Naive B cell (primary cell): ENCODE data around the gene PPME1. TPM values are rescaled to one million over a fixed set of nuclear protein-coding genes. Genes with fewer than 3 reads are reported as not detected.

Experiments
- ATAC-seq, 2 donors: fragments of 150-1000 bp; cut with Tn5 transposase; 2 replicates each; pipeline ENCODE4 v1.10.0; 2021; ENCODE audit warnings: low read depth in 2 of 2, mild to moderate bottlenecking in 2 of 2, moderate library complexity in 2 of 2
- DNase-seq: peaks from one replicate; pipeline ENCODE4 v3.0.0; 2022
- H3K27ac Mint-ChIP-seq, 6 donors: one replicate each; pipeline ENCODE4 v1.8.0; 2020 to 2022; ENCODE audit warnings: mild to moderate bottlenecking in 6 of 6, mixed read lengths in 6 of 6, moderate library complexity in 5 of 6, inconsistent platforms in 2 of 6
- H3K27me3 Mint-ChIP-seq, 3 donors: one replicate each; pipeline ENCODE4 v1.8.0; 2021 to 2022; ENCODE audit warnings: mixed read lengths in 3 of 3, mild to moderate bottlenecking in 1 of 3
- H3K36me3 Mint-ChIP-seq, 2 donors: one replicate each; pipeline ENCODE4 v1.8.0; 2020 to 2022; ENCODE audit warnings: mixed read lengths in 2 of 2, inconsistent platforms in 1 of 2, mild to moderate bottlenecking in 1 of 2
- H3K4me1 Mint-ChIP-seq, 3 donors: one replicate each; pipeline ENCODE4 v1.8.0; 2020 to 2022; ENCODE audit warnings: mixed read lengths in 3 of 3, inconsistent platforms in 1 of 3, mild to moderate bottlenecking in 1 of 3, moderate library complexity in 1 of 3
- H3K4me3 Mint-ChIP-seq, 8 donors: one replicate each; pipeline ENCODE4 v1.8.0; 2020 to 2022; ENCODE audit warnings: mild to moderate bottlenecking in 8 of 8, mixed read lengths in 8 of 8, moderate library complexity in 8 of 8, inconsistent platforms in 2 of 8
- H3K9me3 Mint-ChIP-seq, 7 donors: one replicate each; pipeline ENCODE4 v1.8.0; 2020 to 2022; ENCODE audit warnings: mixed read lengths in 7 of 7, mild to moderate bottlenecking in 5 of 7, inconsistent platforms in 2 of 7, moderate library complexity in 1 of 7
- polyA plus RNA-seq, 6 donors: library from polyadenylated mRNA; unstranded; fragments of 300-500 nt; fragmentation: Illumina TruSeq; gene quantifications; one replicate each; pipeline ENCODE4 v1.2.3, GENCODE V29; 2021; ENCODE audit warnings: low read depth in 6 of 6

The PPME1 gene
- polyA plus RNA-seq, 6 donors from 2014 or later, result 5.4 to 12.7 (median 10.7) TPM

DNA sequence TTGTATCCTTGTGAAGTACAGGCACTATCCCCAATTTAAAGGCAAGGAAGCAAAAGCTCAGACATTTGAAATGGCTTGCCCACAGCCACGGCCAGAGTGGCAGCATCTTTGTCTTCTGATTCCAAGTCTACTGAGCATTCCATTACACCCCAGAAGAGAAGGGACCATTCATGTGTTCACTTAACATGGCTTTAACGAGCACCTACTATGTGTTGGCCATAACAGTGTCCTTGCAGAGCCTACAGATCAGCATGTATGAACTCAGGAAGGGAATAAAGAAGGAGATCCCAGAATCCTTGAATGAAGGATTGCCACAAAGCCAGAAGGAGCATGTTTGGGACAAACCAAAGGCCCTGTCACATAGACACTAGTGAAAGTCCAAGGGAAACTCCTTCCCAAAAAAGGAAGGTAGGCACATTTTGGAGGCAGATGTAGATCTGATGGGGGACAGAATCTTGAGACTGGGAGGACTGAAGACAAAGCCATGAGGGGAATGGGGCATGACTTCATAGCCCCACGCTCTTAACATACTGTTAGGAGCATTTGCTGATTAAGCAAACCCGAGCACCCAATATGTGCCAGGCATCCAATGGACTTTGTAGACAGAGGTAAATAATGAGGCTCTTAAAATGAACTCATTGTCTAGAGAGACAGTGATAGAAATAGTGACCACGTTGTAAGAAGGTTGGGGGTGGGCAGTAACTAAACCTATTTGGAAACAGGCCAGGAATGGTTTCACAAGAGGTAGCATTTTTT is 85.5 kb downstream of the PPME1 start:
- peak overlapping the region in 2 of 6 donors; percentile 48 to 65 for H3K27ac Mint-ChIP-seq
- no peak for DNase-seq

GRCh38 chr11:74257959-74258553 is 87.0 kb downstream of the PPME1 start:
- Mint-ChIP-seq H3K4me1 (peaks cover 0 to 7% (median 0%) of the 10 kb centered on the region in 3 donors), H3K27me3 (peaks cover 3 to 16% (median 13%) of the 10 kb centered on the region in 3 donors), H3K4me3 (peak overlapping the region in 1 of 8 donors; percentile 31), H3K9me3 (no peaks in the 10 kb centered on the region), H3K27ac (peak overlapping the region in 2 of 6 donors; percentile 35 to 53), H3K36me3 (peaks cover 6 to 8% of the 10 kb centered on the region in 2 donors)
- ATAC-seq (no peak), DNase-seq (no peak)

More for the DNA sequence above, 85.5 kb downstream of the PPME1 start:
- ATAC-seq, result no peak
- no peaks in the 10 kb centered on the region for H3K9me3 Mint-ChIP-seq
- peaks cover 6 to 8% of the 10 kb centered on the region in 2 donors for H3K36me3 Mint-ChIP-seq
- peaks cover 0 to 7% (median 0%) of the 10 kb centered on the region in 3 donors for H3K4me1 Mint-ChIP-seq
- H3K4me3 Mint-ChIP-seq, result no peak overlapping the region
- H3K27me3 Mint-ChIP-seq, result peaks cover 0 to 6% (median 0%) of the 10 kb centered on the region in 3 donors

DNA sequence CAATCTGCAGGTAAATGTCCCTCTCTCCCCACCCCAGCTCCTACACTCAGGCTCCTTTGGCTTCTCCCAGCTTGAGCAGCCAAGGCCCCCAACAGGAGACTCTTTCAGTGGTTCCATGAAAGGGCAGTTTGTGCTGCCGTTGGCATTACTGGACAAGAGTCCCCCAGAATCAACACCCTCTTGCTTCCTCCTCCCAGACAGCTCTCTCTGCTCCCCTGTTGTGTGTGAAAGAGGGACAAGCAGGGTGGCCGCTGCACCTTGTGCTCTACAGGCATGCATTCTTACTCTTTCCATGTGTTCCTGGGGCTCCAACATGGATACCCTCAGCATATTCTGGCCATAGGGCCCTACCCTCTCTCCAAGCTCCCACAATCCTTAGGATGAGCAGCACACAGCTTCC is 91.6 kb downstream of the PPME1 start:
- Mint-ChIP-seq H3K4me1 (no peaks in the 10 kb centered on the region), H3K27me3 (peaks cover 5 to 26% (median 18%) of the 10 kb centered on the region in 3 donors), H3K9me3 (no peaks in the 10 kb centered on the region), H3K4me3 (no peak overlapping the region), H3K36me3 (no peaks in the 10 kb centered on the region), H3K27ac (no peak overlapping the region)
- no peak for ATAC-seq
- no peak for DNase-seq

DNA sequence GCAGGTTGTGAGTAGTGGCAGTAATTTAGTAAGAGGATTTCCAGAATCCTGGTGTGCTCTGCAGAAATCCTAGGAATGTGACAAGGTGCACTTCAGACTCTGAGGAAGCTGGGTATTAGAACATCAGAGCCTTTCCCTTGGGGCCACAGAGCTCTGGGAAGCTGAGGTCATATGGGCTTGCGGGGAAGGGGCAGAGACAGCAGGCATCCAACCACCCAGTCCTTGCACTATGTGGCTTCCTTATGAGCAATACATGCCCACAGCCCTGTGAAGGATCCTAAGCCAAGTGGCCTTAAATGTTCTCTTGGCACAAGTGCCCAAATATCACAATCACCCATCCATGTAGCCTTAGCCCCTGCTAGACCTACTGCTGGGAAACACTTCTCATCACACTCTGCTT is 94.2 kb downstream of the PPME1 start:
- H3K9me3 Mint-ChIP-seq, result no peaks in the 10 kb centered on the region
- H3K27ac Mint-ChIP-seq, result no peak overlapping the region
- no peak overlapping the region for H3K4me3 Mint-ChIP-seq
- peaks cover 11 to 32% (median 18%) of the 10 kb centered on the region in 3 donors for H3K27me3 Mint-ChIP-seq
- no peaks in the 10 kb centered on the region for H3K36me3 Mint-ChIP-seq
- DNase-seq (no peak), ATAC-seq (no peak)
- H3K4me1 Mint-ChIP-seq, result no peaks in the 10 kb centered on the region

DNA sequence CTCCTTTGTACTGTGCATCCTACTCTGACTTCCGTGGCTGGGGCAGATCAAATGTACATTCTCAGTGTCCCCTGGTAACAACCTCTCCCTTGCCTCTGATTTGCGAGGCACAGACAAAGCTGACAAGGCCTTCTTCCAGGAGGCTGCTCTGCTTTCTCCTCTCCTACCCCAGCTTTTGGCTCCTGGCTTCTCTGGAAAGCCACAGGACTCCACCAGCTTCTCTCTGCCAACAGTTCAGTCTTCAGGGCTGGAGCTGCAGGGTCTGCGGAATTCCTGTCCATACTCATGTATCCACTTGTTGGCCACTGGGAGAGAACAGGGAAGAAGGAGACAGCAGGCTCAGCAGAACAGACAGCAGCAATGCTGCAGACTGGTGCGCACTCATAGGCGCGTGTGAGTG is 95.9 kb downstream of the PPME1 start:
- ATAC-seq, result no peak
- H3K9me3 Mint-ChIP-seq, result no peaks in the 10 kb centered on the region

DNA sequence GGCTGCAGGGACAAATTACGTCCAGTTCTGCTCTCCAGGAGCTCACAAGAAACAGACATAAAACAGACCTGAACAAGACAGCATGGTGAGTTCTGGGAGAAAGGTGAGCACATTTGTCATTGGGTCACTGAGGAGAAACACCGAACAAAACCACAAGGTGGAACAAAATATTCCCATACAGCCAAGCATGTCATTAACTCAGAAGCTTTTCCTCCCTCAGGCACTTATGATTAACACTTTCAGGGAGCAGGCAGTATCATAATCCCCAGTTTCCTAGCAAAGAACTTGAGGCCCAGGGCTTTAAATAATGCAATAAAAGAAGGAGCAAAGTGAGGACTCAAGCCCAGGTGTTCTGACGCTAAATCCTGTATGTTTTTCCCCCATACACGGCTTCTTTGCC is 97.4 kb downstream of the PPME1 start:
- H3K27ac Mint-ChIP-seq, result no peak overlapping the region
- no peaks in the 10 kb centered on the region for H3K4me1 Mint-ChIP-seq
- H3K27me3 Mint-ChIP-seq, result peaks cover 16 to 23% (median 18%) of the 10 kb centered on the region in 3 donors
- ATAC-seq (no peak), DNase-seq (no peak)
- no peaks in the 10 kb centered on the region for H3K36me3 Mint-ChIP-seq
- H3K4me3 Mint-ChIP-seq, result no peak overlapping the region
- no peaks in the 10 kb centered on the region for H3K9me3 Mint-ChIP-seq

More for the DNA sequence above, 95.9 kb downstream of the PPME1 start:
- no peaks in the 10 kb centered on the region for H3K4me1 Mint-ChIP-seq
- H3K4me3 Mint-ChIP-seq, result no peak overlapping the region
- no peaks in the 10 kb centered on the region for H3K36me3 Mint-ChIP-seq
- no peak for DNase-seq
- peaks cover 14 to 29% (median 17%) of the 10 kb centered on the region in 3 donors for H3K27me3 Mint-ChIP-seq
- H3K27ac Mint-ChIP-seq, result no peak overlapping the region

GRCh38 chr11:74269161-74269811 is 98.2 kb downstream of the PPME1 start:
- ATAC-seq (no peak), DNase-seq (no peak)
- H3K4me1 Mint-ChIP-seq, result no peaks in the 10 kb centered on the region
- no peak overlapping the region for H3K27ac Mint-ChIP-seq
- peaks cover 16 to 24% (median 18%) of the 10 kb centered on the region in 3 donors for H3K27me3 Mint-ChIP-seq
- no peak overlapping the region for H3K4me3 Mint-ChIP-seq
- no peaks in the 10 kb centered on the region for H3K36me3 Mint-ChIP-seq
- H3K9me3 Mint-ChIP-seq, result no peaks in the 10 kb centered on the region

DNA sequence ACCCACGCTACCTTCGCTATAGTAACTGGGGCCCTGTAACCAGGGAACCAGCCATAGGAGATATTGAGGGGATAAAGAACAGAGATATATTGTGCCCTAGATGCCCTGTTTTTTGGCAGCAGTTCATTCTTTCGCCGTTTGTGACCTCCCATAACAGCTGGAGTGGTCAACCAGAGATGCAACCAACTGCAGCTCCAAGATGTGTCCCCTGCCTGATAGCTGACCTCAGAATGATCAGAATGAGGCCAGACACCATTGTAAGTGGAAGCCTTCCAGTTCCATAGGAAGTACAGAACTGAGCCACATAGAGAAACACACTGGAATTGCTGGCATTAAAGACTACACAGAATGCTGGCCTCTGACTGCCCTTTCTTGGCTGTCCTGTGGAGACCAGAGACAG is 101.2 kb downstream of the PPME1 start:
- ATAC-seq (no peak), DNase-seq (no peak)
- H3K9me3 Mint-ChIP-seq, result no peaks in the 10 kb centered on the region
- H3K27ac Mint-ChIP-seq, result no peak overlapping the region
- peaks cover 15 to 27% (median 18%) of the 10 kb centered on the region in 3 donors for H3K27me3 Mint-ChIP-seq
- no peaks in the 10 kb centered on the region for H3K36me3 Mint-ChIP-seq
- H3K4me3 Mint-ChIP-seq, result no peak overlapping the region
- no peaks in the 10 kb centered on the region for H3K4me1 Mint-ChIP-seq

DNA sequence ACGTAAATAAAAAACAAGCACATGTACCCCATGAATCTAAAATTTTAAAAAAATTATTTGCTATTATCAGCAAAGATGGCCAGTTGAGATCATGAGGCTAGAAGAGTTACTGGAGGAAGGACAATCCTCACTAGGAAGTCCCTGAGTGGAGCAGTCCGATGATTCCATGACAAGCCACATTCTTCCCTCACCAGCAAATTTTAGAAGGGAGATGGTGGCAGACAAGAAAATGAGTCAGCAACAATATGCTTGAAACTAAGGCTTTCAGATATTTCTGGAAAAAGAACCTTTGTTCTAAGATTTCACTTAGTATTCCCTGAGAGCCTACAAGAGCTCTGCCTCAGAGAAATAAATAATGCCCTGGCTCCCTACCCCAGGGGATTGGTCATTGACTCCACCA is 105.5 kb downstream of the PPME1 start:
- no peak for DNase-seq
- no peaks in the 10 kb centered on the region for H3K4me1 Mint-ChIP-seq
- ATAC-seq, result no peak
- H3K27me3 Mint-ChIP-seq, result peaks cover 15 to 30% (median 19%) of the 10 kb centered on the region in 3 donors
- no peak overlapping the region for H3K27ac Mint-ChIP-seq
- no peak overlapping the region for H3K4me3 Mint-ChIP-seq
- no peaks in the 10 kb centered on the region for H3K36me3 Mint-ChIP-seq
- no peaks in the 10 kb centered on the region for H3K9me3 Mint-ChIP-seq

DNA sequence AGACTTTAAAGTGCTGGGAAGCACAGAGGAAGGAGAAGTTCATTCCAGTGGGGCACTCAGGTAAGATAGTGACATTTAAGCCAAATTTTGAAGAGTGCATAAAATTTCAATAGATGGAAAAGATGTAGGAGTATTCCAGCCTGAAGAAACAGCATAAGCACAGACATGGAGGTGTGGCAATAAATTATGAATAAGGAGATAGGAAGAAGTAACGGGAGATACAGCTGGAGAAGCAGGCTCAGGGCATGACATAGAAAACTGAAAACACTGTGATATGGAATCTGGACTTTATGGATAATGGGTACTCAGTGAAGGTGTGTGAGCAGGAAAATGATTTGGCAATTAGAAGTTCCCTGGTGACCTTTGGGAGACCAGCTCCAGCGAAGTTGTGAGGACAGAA is 107.0 kb downstream of the PPME1 start:
- Mint-ChIP-seq H3K27me3 (peaks cover 10 to 20% (median 11%) of the 10 kb centered on the region in 3 donors), H3K9me3 (no peaks in the 10 kb centered on the region), H3K27ac (no peak overlapping the region), H3K4me1 (no peaks in the 10 kb centered on the region), H3K4me3 (no peak overlapping the region), H3K36me3 (no peaks in the 10 kb centered on the region)
- ATAC-seq, result no peak
- DNase-seq, result no peak

GRCh38 chr11:74278721-74279161 is 107.7 kb downstream of the PPME1 start:
- no peaks in the 10 kb centered on the region for H3K9me3 Mint-ChIP-seq
- ATAC-seq, result no peak
- no peak overlapping the region for H3K27ac Mint-ChIP-seq
- DNase-seq, result no peak
- no peak overlapping the region for H3K4me3 Mint-ChIP-seq
- peaks cover 7 to 18% (median 7%) of the 10 kb centered on the region in 3 donors for H3K27me3 Mint-ChIP-seq
- no peaks in the 10 kb centered on the region for H3K4me1 Mint-ChIP-seq
- H3K36me3 Mint-ChIP-seq, result no peaks in the 10 kb centered on the region

GRCh38 chr11:74279256-74279655 is 108.2 kb downstream of the PPME1 start:
- no peaks in the 10 kb centered on the region for H3K9me3 Mint-ChIP-seq
- H3K4me3 Mint-ChIP-seq, result no peak overlapping the region

GRCh38 chr11:74280494-74280893 is 109.4 kb downstream of the PPME1 start:
- Mint-ChIP-seq H3K27me3 (peaks cover 7 to 19% (median 7%) of the 10 kb centered on the region in 3 donors), H3K4me3 (no peak overlapping the region), H3K4me1 (no peaks in the 10 kb centered on the region), H3K9me3 (no peaks in the 10 kb centered on the region), H3K36me3 (no peaks in the 10 kb centered on the region), H3K27ac (no peak overlapping the region)
- ATAC-seq (no peak), DNase-seq (no peak)

More at GRCh38 chr11:74279256-74279655, 108.2 kb downstream of the PPME1 start:
- DNase-seq (no peak), ATAC-seq (no peak)
- Mint-ChIP-seq H3K27ac (no peak overlapping the region), H3K27me3 (peaks cover 7 to 18% (median 7%) of the 10 kb centered on the region in 3 donors), H3K36me3 (no peaks in the 10 kb centered on the region), H3K4me1 (no peaks in the 10 kb centered on the region)
